Natural killer cell (primary cell): Measurements from ENCODE around the gene BTBD9. TPM values are rescaled to one million over a fixed set of nuclear protein-coding genes. Genes with fewer than 3 reads are reported as not detected.

Experiments used
- ATAC-seq, 3 donors: fragments of 150-1000 bp in 2 of 3; fragments of 200-7000 bp in 1 of 3; cut with Tn5 transposase; 1 replicate in 1 of 3; 2 replicates in 2 of 3; pipeline ENCODE4 v1.10.0; 2021; ENCODE audit warnings: mild to moderate bottlenecking in 2 of 3, moderate library complexity in 2 of 3
- DNase-seq, 2 donors: peaks; one replicate each; pipeline versions ENCODE4 v3.0.0 to v3.0.0-alpha.2; 2013 to 2021; ENCODE audit warnings: mixed read lengths in 1 of 2
- H3K27ac ChIP-seq: one replicate; pipeline ENCODE4 v1.5.1; 2013; ENCODE audit warnings: mild to moderate bottlenecking, low read length
- H3K27me3 ChIP-seq: one replicate; pipeline ENCODE4 v1.6.1; 2013; ENCODE audit warnings: low read length; ENCODE audit not compliant: control insufficient read depth, insufficient read depth
- H3K36me3 ChIP-seq: one replicate; pipeline ENCODE4 v1.6.1; 2013; ENCODE audit warnings: low read length; ENCODE audit not compliant: control insufficient read depth, insufficient read depth
- H3K4me1 ChIP-seq: one replicate; pipeline ENCODE4 v1.6.1; 2013; ENCODE audit warnings: low read length; ENCODE audit not compliant: control insufficient read depth, insufficient read depth
- H3K4me3 ChIP-seq: one replicate; pipeline ENCODE4 v1.5.1; 2013; ENCODE audit warnings: low read length
- H3K9me3 ChIP-seq: one replicate; pipeline ENCODE4 v1.6.1; 2013; ENCODE audit warnings: low read length; ENCODE audit not compliant: control insufficient read depth, insufficient read depth
- H3K27ac Mint-ChIP-seq, 2 donors: one replicate each; pipeline ENCODE4 v1.8.0; 2022; ENCODE audit warnings: mild to moderate bottlenecking in 2 of 2, mixed read lengths in 2 of 2, moderate library complexity in 1 of 2
- H3K27me3 Mint-ChIP-seq, 2 donors: one replicate each; pipeline ENCODE4 v1.8.0; 2022; ENCODE audit warnings: low read depth in 2 of 2, mixed read lengths in 2 of 2
- H3K36me3 Mint-ChIP-seq: one replicate; pipeline ENCODE4 v1.8.0; 2022; ENCODE audit warnings: mixed read lengths
- H3K4me1 Mint-ChIP-seq, 2 donors: one replicate each; pipeline ENCODE4 v1.8.0; 2022; ENCODE audit warnings: mixed read lengths in 2 of 2
- H3K4me3 Mint-ChIP-seq: one replicate; pipeline ENCODE4 v1.8.0; 2022; ENCODE audit warnings: mild to moderate bottlenecking, moderate library complexity, mixed read lengths
- H3K9me3 Mint-ChIP-seq, 2 donors: one replicate each; pipeline ENCODE4 v1.8.0; 2022; ENCODE audit warnings: mixed read lengths in 2 of 2
- CTCF ChIP-seq: fragments of 200-600 bp; IDR thresholded peaks from one replicate; pipeline ENCODE4 v1.8.0; 2022; ENCODE audit warnings: antibody characterized with exemption
- WGBS: methylation state at CpG from one replicate; pipeline ENCODE4 v1.1.7; 2013; ENCODE audit warnings: missing lambda C conversion rate; ENCODE audit not compliant: insufficient coverage; 5-methylcytosine and 5-hydroxymethylcytosine counted together
- intact Hi-C: fragments of 100-400 bp; cut with micrococcal nuclease; formaldehyde crosslinking; loops from one replicate; pipeline ENCODE4 v1.14.2; 2022
- total RNA-seq, 4 donors: library from RNA; stranded (reverse); fragments of 120-200 nt in 1 of 4; gene quantifications; one replicate each; pipeline versions ENCODE4 v1.2.3 to v1.2.4, GENCODE V29; 2013 to 2022

BTBD9 gene
- total RNA-seq, 3 donors from 2014 or later (not counting 1 experiment from before 2014, with no cell fraction given) = 51.6 to 70.3 (median 54.3) TPM

GRCh38 chr6:38212116-38212515 is 427.6 kb downstream of the BTBD9 start:
- intact Hi-C loops = no loop called here
- TF ChIP-seq CTCF = no peak

GRCh38 chr6:38209371-38210260 is 430.1 kb downstream of the BTBD9 start:
- no peak overlapping the region for H3K27ac Mint-ChIP-seq
- peaks cover 16% of the 10 kb centered on the region in 2 donors for H3K4me1 Mint-ChIP-seq
- Histone ChIP-seq H3K9me3 (no peaks in the 10 kb centered on the region), H3K36me3 (no peaks in the 10 kb centered on the region), H3K4me1 (peaks cover 11% of the 10 kb centered on the region), H3K27me3 (no peaks in the 10 kb centered on the region), H3K4me3 (no peak overlapping the region), H3K27ac (no peak overlapping the region)
- TF ChIP-seq CTCF = no peak
- H3K36me3 Mint-ChIP-seq = no peaks in the 10 kb centered on the region
- no peak for DNase-seq
- intact Hi-C loops = no loop called here
- H3K27me3 Mint-ChIP-seq = no peaks in the 10 kb centered on the region
- no peak overlapping the region for H3K4me3 Mint-ChIP-seq
- WGBS = 56% methylated on average over 13 of the region's 18 CpGs
- no peaks in the 10 kb centered on the region for H3K9me3 Mint-ChIP-seq
- peak in 1 of 3 donors; percentile 53 for ATAC-seq

More at GRCh38 chr6:38212116-38212515, 427.6 kb downstream of the BTBD9 start:
- no peak for ATAC-seq
- Histone ChIP-seq H3K4me3 (no peak overlapping the region), H3K27ac (no peak overlapping the region), H3K9me3 (no peaks in the 10 kb centered on the region), H3K4me1 (peaks cover 11% of the 10 kb centered on the region), H3K27me3 (no peaks in the 10 kb centered on the region), H3K36me3 (no peaks in the 10 kb centered on the region)
- Mint-ChIP-seq H3K36me3 (no peaks in the 10 kb centered on the region), H3K27ac (no peak overlapping the region), H3K27me3 (no peaks in the 10 kb centered on the region), H3K4me3 (no peak overlapping the region), H3K4me1 (peaks cover 16% of the 10 kb centered on the region in 2 donors), H3K9me3 (no peaks in the 10 kb centered on the region)
- 98% methylated on average over 3 of the region's 3 CpGs for WGBS
- DNase-seq = no peak

GRCh38 chr6:38208028-38208427 is 431.7 kb downstream of the BTBD9 start:
- WGBS = 96% methylated on average over 7 of the region's 8 CpGs
- no peak overlapping the region for H3K27ac ChIP-seq
- peaks cover 11% of the 10 kb centered on the region for H3K4me1 ChIP-seq
- Mint-ChIP-seq H3K27me3 (no peaks in the 10 kb centered on the region), H3K9me3 (no peaks in the 10 kb centered on the region), H3K27ac (no peak overlapping the region), H3K4me1 (peaks cover 16% of the 10 kb centered on the region in 2 donors), H3K36me3 (no peaks in the 10 kb centered on the region), H3K4me3 (no peak overlapping the region)
- DNase-seq (no peak), ATAC-seq (no peak)
- H3K9me3 ChIP-seq = no peaks in the 10 kb centered on the region
- no peaks in the 10 kb centered on the region for H3K36me3 ChIP-seq
- intact Hi-C loops = no loop called here
- no peak for TF ChIP-seq CTCF
- H3K27me3 ChIP-seq = no peaks in the 10 kb centered on the region
- H3K4me3 ChIP-seq = no peak overlapping the region
